Mesenchymal stem cell (in vitro differentiated cells and primary cell): Measurements from ENCODE around the gene UBAC2.

Experiments
- DNase-seq: peaks from one replicate; pipeline ENCODE4 v3.0.0-alpha.2; 2013
- H2AFZ ChIP-seq: one replicate; pipeline ENCODE4 v1.6.1; 2013; ENCODE audit warnings: low read depth, mild to moderate bottlenecking, control low read depth, inconsistent platforms, low read length, moderate library complexity
- H2AK5ac ChIP-seq: 2 replicates; pipeline ENCODE4 v1.6.1; 2013; ENCODE audit warnings: low read length, moderate library complexity, mild to moderate bottlenecking, inconsistent platforms; ENCODE audit not compliant: severe bottlenecking
- H2BK120ac ChIP-seq: one replicate; pipeline ENCODE4 v1.6.1; 2013; ENCODE audit warnings: low read depth, mild to moderate bottlenecking, inconsistent platforms, low read length, moderate library complexity
- H2BK12ac ChIP-seq, 2 experiments: one replicate each; pipeline ENCODE4 v1.6.1; 2013; ENCODE audit warnings: inconsistent platforms in 2 of 2, low read length in 2 of 2, mild to moderate bottlenecking in 2 of 2, moderate library complexity in 2 of 2, control low read depth in 1 of 2
- H2BK15ac ChIP-seq: one replicate; pipeline ENCODE4 v1.6.1; 2013; ENCODE audit warnings: mild to moderate bottlenecking, low read depth, inconsistent platforms; ENCODE audit not compliant: poor library complexity, severe bottlenecking
- H2BK5ac ChIP-seq: 2 replicates; pipeline ENCODE4 v1.6.1; 2013; ENCODE audit warnings: low read depth, mild to moderate bottlenecking, low read length, control low read depth, inconsistent platforms; ENCODE audit not compliant: poor library complexity, severe bottlenecking
- H3K14ac ChIP-seq, 2 experiments: one replicate each; pipeline ENCODE4 v1.6.1; 2013; ENCODE audit warnings: inconsistent platforms in 2 of 2, low read length in 2 of 2, control low read depth in 1 of 2, mild to moderate bottlenecking in 1 of 2, moderate library complexity in 1 of 2
- H3K18ac ChIP-seq, 2 experiments: one replicate each; pipeline ENCODE4 v1.6.1; 2013; ENCODE audit warnings: inconsistent platforms in 2 of 2, low read length in 2 of 2, control low read depth in 1 of 2, low read depth in 1 of 2, mild to moderate bottlenecking in 1 of 2
- H3K23ac ChIP-seq, 2 experiments: one replicate each; pipeline ENCODE4 v1.6.1; 2013; ENCODE audit warnings: inconsistent platforms in 2 of 2, low read length in 2 of 2, mild to moderate bottlenecking in 2 of 2, moderate library complexity in 2 of 2, control low read depth in 1 of 2
- H3K27ac ChIP-seq: 2 replicates; pipeline ENCODE4 v1.5.1; 2013; ENCODE audit warnings: mild to moderate bottlenecking, moderate library complexity, low read length, control low read depth, inconsistent platforms; ENCODE audit not compliant: poor library complexity, severe bottlenecking
- H3K27me3 ChIP-seq, 2 experiments: 2 replicates each; pipeline versions ENCODE4 v1.6.1 to v1.7.0; 2013; ENCODE audit warnings: low read length in 2 of 2, mild to moderate bottlenecking in 2 of 2, moderate library complexity in 2 of 2, control low read depth in 1 of 2, inconsistent platforms in 1 of 2; ENCODE audit not compliant: control insufficient read depth in 1 of 2, insufficient read depth in 1 of 2
- H3K36me3 ChIP-seq, 2 experiments: 2 replicates each; pipeline versions ENCODE4 v1.6.1 to v1.7.0; 2013; ENCODE audit warnings: low read length in 2 of 2, control low read depth in 1 of 2, inconsistent platforms in 1 of 2, low read depth in 1 of 2, mild to moderate bottlenecking in 1 of 2; ENCODE audit not compliant: insufficient read depth in 2 of 2, control insufficient read depth in 1 of 2
- H3K4ac ChIP-seq, 2 experiments: one replicate each; pipeline ENCODE4 v1.6.1; 2013; ENCODE audit warnings: inconsistent platforms in 2 of 2, low read length in 2 of 2, mild to moderate bottlenecking in 2 of 2, moderate library complexity in 2 of 2, control low read depth in 1 of 2, low read depth in 1 of 2
- H3K4me1 ChIP-seq: 2 replicates; pipeline ENCODE4 v1.6.1; 2013; ENCODE audit warnings: low read depth, low read length, control low read depth; ENCODE audit not compliant: control insufficient read depth, insufficient read depth
- H3K4me2 ChIP-seq: 2 replicates; pipeline ENCODE4 v1.6.1; 2013; ENCODE audit warnings: low read length, mild to moderate bottlenecking, inconsistent platforms; ENCODE audit not compliant: poor library complexity, severe bottlenecking
- H3K4me3 ChIP-seq, 2 experiments: 2 replicates each; pipeline versions ENCODE4 v1.5.1 to v1.7.0; 2013; ENCODE audit warnings: low read length in 2 of 2, mild to moderate bottlenecking in 2 of 2, control low read depth in 1 of 2, low read depth in 1 of 2; ENCODE audit not compliant: insufficient read depth in 1 of 2
- H3K79me1 ChIP-seq: replicated peaks from 2 replicates; pipeline ENCODE4 v1.6.1; 2013; ENCODE audit warnings: mild to moderate bottlenecking, control low read depth, low read length, inconsistent platforms; ENCODE audit not compliant: poor library complexity, severe bottlenecking
- H3K9ac ChIP-seq: 2 replicates; pipeline ENCODE4 v1.7.0; 2013; ENCODE audit warnings: mild to moderate bottlenecking, low read length, moderate library complexity
- H3K9me3 ChIP-seq: 2 replicates; pipeline ENCODE4 v1.7.0; 2013; ENCODE audit warnings: mild to moderate bottlenecking, low read length; ENCODE audit not compliant: control insufficient read depth
- H4K8ac ChIP-seq: one replicate; pipeline ENCODE4 v1.6.1; 2013; ENCODE audit warnings: inconsistent platforms, mild to moderate bottlenecking, low read length, moderate library complexity
- H4K91ac ChIP-seq: one replicate; pipeline ENCODE4 v1.6.1; 2013; ENCODE audit warnings: mild to moderate bottlenecking, low read length, inconsistent platforms
- WGBS: methylation state at CpG from one replicate; pipeline ENCODE4 v1.1.7; 2013; ENCODE audit warnings: mixed read lengths; 5-methylcytosine and 5-hydroxymethylcytosine counted together

The UBAC2 gene

GRCh38 chr13:99295488-99296252 is 95.0 kb downstream of the UBAC2 start:
- Histone ChIP-seq H3K36me3 (no peaks in the 10 kb centered on the region), H3K14ac (no peak overlapping the region), H3K9ac (no peak overlapping the region), H3K79me1 (peaks cover 21% of the 10 kb centered on the region), H3K23ac (no peak overlapping the region), H3K18ac (no peak overlapping the region), H2BK120ac (no peak overlapping the region), H2AK5ac (no peak overlapping the region), H3K4ac (no peak overlapping the region), H3K27me3 (no peaks in the 10 kb centered on the region), H4K91ac (no peak overlapping the region), H3K27ac (no peak overlapping the region), H2BK12ac (no peak overlapping the region), H2BK5ac (no peak overlapping the region), H4K8ac (no peak overlapping the region), H3K4me3 (no peak overlapping the region), H2BK15ac (no peak overlapping the region), H3K4me1 (peaks cover 2% of the 10 kb centered on the region), H3K4me2 (no peak overlapping the region), H2AFZ (no peak overlapping the region), H3K9me3 (no peaks in the 10 kb centered on the region)
- WGBS, result 98% methylated on average over 11 of the region's 12 CpGs
- no peak for DNase-seq

DNA sequence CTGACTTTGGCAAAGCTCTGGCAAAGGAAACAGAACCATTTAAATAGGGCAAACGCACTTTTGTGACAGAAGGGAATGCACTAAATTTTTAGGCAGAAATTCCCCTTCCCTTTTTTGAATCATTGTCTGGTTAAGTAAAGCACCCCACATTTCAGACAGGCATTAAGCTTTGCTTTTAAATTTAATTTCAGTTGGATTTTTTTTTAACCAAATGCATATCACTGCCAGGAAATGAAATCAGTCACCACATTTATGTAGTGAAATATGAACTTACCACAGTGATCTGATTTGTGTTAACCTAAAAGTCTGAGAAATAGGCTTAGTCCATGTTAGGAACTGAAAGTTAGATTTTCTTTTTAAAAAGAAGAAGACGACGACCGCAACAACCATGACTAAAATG is 95.7 kb downstream of the UBAC2 start:
- peaks cover 20% of the 10 kb centered on the region for H3K79me1 ChIP-seq
- H3K4me1 ChIP-seq, result peaks cover 2% of the 10 kb centered on the region
- H3K18ac ChIP-seq, result no peak overlapping the region
- WGBS, result 94% methylated on average over 1 of the region's 4 CpGs
- no peak overlapping the region for H2AFZ ChIP-seq
- H3K27ac ChIP-seq, result no peak overlapping the region
- DNase-seq, result no peak
- no peak overlapping the region for H2BK120ac ChIP-seq
- no peak overlapping the region for H3K14ac ChIP-seq
- no peaks in the 10 kb centered on the region for H3K27me3 ChIP-seq
- H3K36me3 ChIP-seq, result no peaks in the 10 kb centered on the region
- no peak overlapping the region for H4K8ac ChIP-seq
- no peak overlapping the region for H3K4ac ChIP-seq
- no peak overlapping the region for H3K4me3 ChIP-seq
- no peak overlapping the region for H2AK5ac ChIP-seq
- H2BK5ac ChIP-seq, result no peak overlapping the region
- H4K91ac ChIP-seq, result no peak overlapping the region
- no peak overlapping the region for H3K9ac ChIP-seq
- no peak overlapping the region for H2BK15ac ChIP-seq
- H3K9me3 ChIP-seq, result no peaks in the 10 kb centered on the region
- no peak overlapping the region for H3K4me2 ChIP-seq
- no peak overlapping the region for H2BK12ac ChIP-seq
- no peak overlapping the region for H3K23ac ChIP-seq

DNA sequence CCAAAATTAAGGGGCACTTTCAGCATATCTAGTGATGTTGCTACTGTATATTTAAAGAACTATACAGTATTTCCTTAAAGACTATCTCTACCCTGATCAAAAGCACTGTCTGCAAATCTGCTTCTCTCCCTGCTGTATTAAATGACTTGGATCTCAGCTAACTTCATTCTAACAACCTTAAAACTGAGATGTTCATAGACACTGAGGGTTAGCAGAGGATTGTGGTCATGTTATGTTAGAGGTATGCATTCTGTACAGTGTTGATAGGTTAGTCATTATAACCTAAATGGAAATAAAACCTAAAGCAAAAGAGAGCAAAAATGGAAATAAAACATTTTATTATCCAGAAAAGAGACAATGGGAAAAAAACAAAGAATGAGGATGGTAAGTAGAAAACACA is 96.7 kb downstream of the UBAC2 start:
- H3K23ac ChIP-seq, result no peak overlapping the region
- no peaks in the 10 kb centered on the region for H3K36me3 ChIP-seq
- DNase-seq, result no peak
- peaks cover 2% of the 10 kb centered on the region for H3K4me1 ChIP-seq
- H2BK15ac ChIP-seq, result no peak overlapping the region
- H2AFZ ChIP-seq, result no peak overlapping the region
- H2BK120ac ChIP-seq, result no peak overlapping the region
- no peak overlapping the region for H2BK5ac ChIP-seq
- H3K79me1 ChIP-seq, result peaks cover 18% of the 10 kb centered on the region
- H4K8ac ChIP-seq, result no peak overlapping the region
- H3K4ac ChIP-seq, result no peak overlapping the region
- no peak overlapping the region for H2AK5ac ChIP-seq
- H3K9me3 ChIP-seq, result no peaks in the 10 kb centered on the region
- H3K4me2 ChIP-seq, result no peak overlapping the region
- H3K18ac ChIP-seq, result no peak overlapping the region
- no peaks in the 10 kb centered on the region for H3K27me3 ChIP-seq
- H3K27ac ChIP-seq, result no peak overlapping the region
- H3K9ac ChIP-seq, result no peak overlapping the region
- H3K14ac ChIP-seq, result no peak overlapping the region
- H3K4me3 ChIP-seq, result no peak overlapping the region
- H4K91ac ChIP-seq, result no peak overlapping the region
- no peak overlapping the region for H2BK12ac ChIP-seq

- Histone ChIP-seq H3K4me3 (no peak overlapping the region), H3K79me1 (peaks cover 22% of the 10 kb centered on the region), H3K18ac (no peak overlapping the region), H3K14ac (no peak overlapping the region), H2BK15ac (no peak overlapping the region), H3K27me3 (no peaks in the 10 kb centered on the region), H2AFZ (no peak overlapping the region), H3K27ac (no peak overlapping the region), H2BK5ac (no peak overlapping the region), H3K36me3 (no peaks in the 10 kb centered on the region), H3K4me2 (no peak overlapping the region), H2BK12ac (no peak overlapping the region), H3K4ac (no peak overlapping the region), H4K91ac (no peak overlapping the region), H3K9ac (no peak overlapping the region), H4K8ac (no peak overlapping the region), H3K4me1 (peaks cover 2% of the 10 kb centered on the region), H3K23ac (no peak overlapping the region), H2AK5ac (no peak overlapping the region), H2BK120ac (no peak overlapping the region), H3K9me3 (no peaks in the 10 kb centered on the region)
- DNase-seq, result no peak
- WGBS, result 100% methylated on average over 2 of the region's 2 CpGs
These were observed 97.4 kb downstream of the UBAC2 start for GRCh38 chr13:99298056-99298455.
